ES-I3 (cell line): ENCODE measurements around the gene IRF3.
A peak's percentile ranks its signal among the peaks of the same experiment; 100 is the strongest.
"Not testable (repeated sequence)": the region's sequence is repeated elsewhere in the genome, so short reads cannot be mapped to it uniquely, and the experiment has no call there.

Source experiments
- H3K36me3 ChIP-seq: 2 replicates; pipeline ENCODE4 v1.6.1; 2013; ENCODE audit warnings: mild to moderate bottlenecking, low read length, control low read depth, moderate library complexity; ENCODE audit not compliant: insufficient read depth
- H3K4me1 ChIP-seq: 2 replicates; pipeline ENCODE4 v1.6.1; 2013; ENCODE audit warnings: mild to moderate bottlenecking, control low read depth, low read length; ENCODE audit not compliant: insufficient read depth
- H3K9ac ChIP-seq: 2 replicates; pipeline ENCODE4 v1.6.1; 2013; ENCODE audit warnings: low read depth, mild to moderate bottlenecking, low read length, moderate library complexity
- H3K9me3 ChIP-seq: 2 replicates; pipeline ENCODE4 v1.6.1; 2013; ENCODE audit warnings: mild to moderate bottlenecking, low read length, moderate library complexity; ENCODE audit not compliant: control insufficient read depth, insufficient read depth

IRF3 gene

DNA sequence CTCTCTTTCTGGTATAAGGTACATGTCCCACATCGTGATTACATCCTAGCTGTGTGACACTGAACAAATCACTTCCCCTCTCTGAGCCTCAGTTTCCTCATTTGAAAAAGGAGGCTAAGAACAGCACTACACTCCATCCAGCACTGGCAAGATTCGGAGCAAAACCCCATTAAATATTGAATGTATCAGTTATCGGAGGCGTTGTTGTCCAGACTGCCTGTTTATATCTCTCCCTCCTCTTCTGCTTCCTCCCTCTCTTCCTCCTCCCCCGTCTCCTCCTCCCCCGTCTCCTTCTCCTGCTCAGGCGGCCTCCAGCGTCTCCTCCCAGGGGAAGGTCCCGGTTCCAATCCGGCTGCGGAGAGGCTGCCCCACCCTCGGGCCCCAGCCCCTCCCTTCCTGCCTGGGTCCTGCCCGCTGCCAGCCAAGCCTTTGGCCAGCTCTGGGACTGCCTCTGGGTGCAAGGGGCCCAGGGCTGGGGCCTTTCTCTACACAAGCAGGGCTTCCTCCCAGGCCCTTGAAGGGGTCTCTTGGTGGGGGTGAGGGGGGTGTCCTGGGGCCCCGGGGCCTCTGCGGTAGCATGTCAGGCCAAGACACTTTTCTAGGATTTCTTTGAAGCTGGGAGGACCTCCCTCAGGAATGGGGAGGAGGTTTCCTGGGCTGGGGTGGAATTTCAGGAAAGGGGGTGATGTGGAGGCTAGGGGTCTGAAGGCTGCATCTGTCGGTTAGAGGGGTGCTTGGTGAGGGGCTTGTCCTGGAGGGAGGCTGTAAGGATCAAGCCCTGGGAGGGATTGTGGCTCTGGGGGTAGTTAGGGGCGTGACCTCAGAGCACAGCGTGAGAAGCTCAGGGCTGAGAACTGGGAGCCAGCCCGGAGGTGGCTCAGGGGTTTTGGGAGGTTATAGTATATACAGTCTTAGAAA is 27.6 kb downstream of the IRF3 start:
- Histone ChIP-seq H3K9ac (peak overlapping the region; percentile 69; the same call in 1 of the 2 replicates), H3K9me3 (no peaks in the 10 kb centered on the region), H3K4me1 (peaks cover 7% of the 10 kb centered on the region), H3K36me3 (no peaks in the 10 kb centered on the region)

DNA sequence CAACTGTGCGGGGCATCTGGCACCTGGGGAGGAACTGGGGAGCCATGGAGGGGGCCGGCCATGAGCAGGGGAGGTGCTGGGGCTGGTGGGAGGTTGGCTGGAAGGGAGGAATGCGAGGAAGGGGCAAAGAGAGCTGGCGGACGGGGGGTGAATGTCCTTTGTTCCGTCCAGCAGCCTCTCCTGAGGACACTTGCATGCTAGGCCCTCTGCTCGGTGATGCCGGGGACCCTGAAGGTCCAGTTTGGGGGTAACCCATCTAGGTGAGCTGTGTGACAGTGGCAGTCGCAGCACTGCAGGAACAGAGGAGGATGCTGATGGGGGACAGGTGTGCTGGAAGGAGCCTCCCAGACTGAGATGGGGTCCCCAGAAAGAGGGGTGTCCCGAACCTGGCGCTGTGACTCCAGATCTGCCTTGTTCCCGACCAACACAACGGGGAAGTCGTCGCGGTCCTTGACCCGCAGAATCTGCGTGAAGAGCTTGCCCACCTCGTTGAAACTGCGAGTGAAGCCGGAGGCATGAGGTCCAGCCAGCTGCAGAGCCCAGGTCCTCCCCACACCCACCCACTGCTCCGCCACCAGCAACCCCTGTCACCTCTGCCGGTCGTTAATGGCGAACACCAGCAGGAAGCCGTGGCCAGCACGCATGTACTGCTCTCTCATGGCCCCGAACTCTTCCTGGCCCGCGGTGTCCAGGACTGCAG is 29.3 kb downstream of the IRF3 start:
- no peak overlapping the region for H3K9ac ChIP-seq
- H3K36me3 ChIP-seq, result no peaks in the 10 kb centered on the region
- H3K4me1 ChIP-seq, result peaks cover 3% of the 10 kb centered on the region; the same call in 1 of the 2 replicates

DNA sequence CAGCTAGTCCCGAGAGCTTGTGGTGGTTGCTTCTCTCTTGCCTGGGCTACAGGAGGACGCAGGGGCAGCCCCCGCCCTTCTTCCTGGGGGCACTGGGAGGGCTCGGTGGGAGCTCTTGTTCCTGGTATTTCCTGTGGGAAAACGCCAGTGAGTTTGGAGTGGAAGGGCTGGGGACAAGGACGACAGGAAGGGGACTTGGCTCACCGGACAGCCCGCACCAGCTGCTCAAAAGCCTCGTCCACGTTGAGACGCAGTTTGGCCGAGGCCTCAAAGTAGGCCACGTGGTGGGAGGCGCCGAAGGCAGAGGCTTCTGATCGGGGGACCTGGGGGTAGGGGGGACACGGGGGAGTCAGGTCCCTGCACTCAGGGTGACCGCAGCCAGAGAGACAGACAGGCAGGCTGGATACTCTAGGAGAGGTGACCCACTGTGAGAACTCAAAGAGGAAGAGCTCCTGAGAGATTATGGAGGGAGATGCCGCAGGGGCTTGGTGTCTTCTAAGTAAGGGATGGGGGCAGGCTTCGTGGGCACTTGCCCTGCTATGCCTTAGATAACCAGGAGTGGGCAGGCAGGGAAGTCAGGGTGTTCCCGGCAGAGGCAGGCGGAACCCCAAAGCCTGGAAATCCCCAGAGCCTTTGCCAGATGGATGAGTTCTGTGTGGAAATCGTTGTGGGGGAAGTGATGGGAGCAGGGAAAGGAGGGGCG is 30.0 kb downstream of the IRF3 start:
- Histone ChIP-seq H3K4me1 (peaks cover 3% of the 10 kb centered on the region; the same call in 1 of the 2 replicates), H3K36me3 (no peaks in the 10 kb centered on the region), H3K9me3 (no peaks in the 10 kb centered on the region), H3K9ac (no peak overlapping the region)

More for the DNA sequence above, 29.3 kb downstream of the IRF3 start:
- no peaks in the 10 kb centered on the region for H3K9me3 ChIP-seq

DNA sequence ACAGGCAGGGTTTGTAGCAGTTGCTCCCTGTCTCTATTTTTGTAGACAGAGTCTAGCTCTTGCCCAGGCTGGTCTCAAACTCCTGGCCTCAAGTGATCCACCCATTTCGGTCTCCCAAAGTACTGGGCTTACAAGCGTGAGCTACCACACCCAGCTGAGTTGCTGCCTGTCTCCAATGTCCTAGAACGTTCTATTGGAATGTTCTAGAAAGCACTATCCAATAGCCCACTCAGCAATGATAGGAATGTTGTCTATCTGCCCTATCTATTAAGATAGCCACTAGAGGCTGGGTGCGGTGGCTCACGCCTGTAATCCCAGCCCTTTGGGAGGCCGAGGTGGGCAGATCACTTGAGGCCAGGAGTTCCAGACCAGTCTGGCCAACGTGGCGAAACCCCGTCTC is 32.4 kb downstream of the IRF3 start:
- not testable (repeated sequence) for H3K9ac ChIP-seq

DNA sequence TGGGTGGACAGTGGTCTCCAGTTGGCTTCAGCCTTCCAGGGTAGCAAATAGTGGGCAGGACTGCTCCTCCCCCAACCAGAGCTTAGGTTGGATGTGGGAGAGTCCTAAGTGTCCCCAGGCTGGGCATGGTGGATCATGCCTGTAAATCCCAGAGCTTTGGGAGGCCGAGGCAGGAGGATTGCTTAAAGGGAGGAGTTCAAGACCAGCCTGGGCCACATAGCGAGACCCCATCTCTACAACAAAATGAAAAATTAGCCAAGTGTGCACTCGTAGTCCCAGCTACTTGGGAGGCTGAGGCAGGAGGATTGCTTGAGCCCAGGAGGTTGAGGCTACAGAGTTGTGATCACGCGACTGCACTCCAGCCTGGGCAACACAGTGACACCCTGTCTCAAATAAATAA is 33.1 kb downstream of the IRF3 start:
- no peak overlapping the region for H3K9ac ChIP-seq
- H3K4me1 ChIP-seq, result peaks cover 3% of the 10 kb centered on the region; the same call in 1 of the 2 replicates
- no peaks in the 10 kb centered on the region for H3K9me3 ChIP-seq
- H3K36me3 ChIP-seq, result no peaks in the 10 kb centered on the region

More for the DNA sequence above, 32.4 kb downstream of the IRF3 start:
- H3K4me1 ChIP-seq, H3K36me3 ChIP-seq, H3K9me3 ChIP-seq: not testable (repeated sequence)

DNA sequence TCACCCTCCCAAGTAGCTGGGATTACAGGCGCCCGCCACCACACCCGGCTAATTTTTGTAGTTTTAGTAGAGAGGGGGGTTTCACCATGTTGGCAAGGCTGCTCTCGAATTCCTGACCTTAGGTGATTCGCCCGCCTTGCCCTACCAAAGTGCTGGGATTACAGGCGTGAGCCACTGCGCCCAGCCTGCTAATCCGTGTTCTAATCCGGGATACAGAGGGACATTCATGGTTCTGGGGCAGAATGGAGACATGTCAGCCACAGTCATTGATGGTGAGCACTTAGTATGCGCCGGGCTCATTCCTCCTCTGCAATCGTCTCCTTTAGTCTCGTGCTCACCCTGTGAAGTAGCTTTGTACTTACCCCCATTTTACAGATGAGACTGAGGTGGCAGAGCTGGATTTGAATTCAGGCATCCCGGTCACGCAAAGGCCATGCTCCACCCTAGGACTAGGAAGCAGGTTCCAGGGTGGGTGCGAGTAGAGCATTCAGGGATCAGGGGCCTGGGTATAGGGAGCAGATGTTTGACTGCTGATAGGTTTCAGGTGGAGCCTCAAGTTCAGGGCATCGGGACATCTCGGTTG is 34.0 kb downstream of the IRF3 start:
- Histone ChIP-seq H3K4me1 (peaks cover 3% of the 10 kb centered on the region; the same call in 1 of the 2 replicates), H3K9ac (no peak overlapping the region), H3K9me3 (no peaks in the 10 kb centered on the region), H3K36me3 (peaks cover 3% of the 10 kb centered on the region; the same call in 1 of the 2 replicates)

DNA sequence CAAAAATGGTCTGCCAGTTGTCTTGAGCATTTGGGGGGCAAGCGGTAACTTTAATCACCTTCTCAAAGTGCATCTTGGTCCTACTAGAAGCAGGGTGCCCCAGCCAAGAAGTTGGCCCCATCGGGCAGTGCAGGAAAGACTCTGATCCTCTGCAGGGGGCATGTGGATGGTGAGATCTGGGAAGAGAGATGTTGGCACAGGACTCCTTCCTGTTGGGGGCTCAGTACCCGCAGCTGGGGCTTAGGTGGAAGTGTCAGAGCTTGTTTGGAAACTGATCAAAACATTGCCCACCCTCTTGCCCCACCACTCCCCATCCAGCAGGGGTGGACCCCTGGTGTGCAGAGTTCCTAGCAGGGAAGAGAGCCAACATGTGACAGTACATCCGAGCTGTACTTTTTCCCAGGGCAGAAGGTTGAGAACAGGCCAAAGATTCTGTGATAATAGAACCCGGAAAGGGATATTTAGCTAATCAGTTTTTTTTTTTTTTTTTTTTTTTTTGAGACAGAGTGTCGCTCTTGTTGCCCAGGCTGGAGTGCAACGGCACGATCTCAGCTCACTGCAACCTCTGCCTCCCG is 34.6 kb downstream of the IRF3 start:
- peaks cover 3% of the 10 kb centered on the region; the same call in 1 of the 2 replicates for H3K36me3 ChIP-seq
- H3K9ac ChIP-seq, result no peak overlapping the region
- no peaks in the 10 kb centered on the region for H3K9me3 ChIP-seq
- H3K4me1 ChIP-seq, result no peaks in the 10 kb centered on the region; the same call in 1 of the 2 replicates

DNA sequence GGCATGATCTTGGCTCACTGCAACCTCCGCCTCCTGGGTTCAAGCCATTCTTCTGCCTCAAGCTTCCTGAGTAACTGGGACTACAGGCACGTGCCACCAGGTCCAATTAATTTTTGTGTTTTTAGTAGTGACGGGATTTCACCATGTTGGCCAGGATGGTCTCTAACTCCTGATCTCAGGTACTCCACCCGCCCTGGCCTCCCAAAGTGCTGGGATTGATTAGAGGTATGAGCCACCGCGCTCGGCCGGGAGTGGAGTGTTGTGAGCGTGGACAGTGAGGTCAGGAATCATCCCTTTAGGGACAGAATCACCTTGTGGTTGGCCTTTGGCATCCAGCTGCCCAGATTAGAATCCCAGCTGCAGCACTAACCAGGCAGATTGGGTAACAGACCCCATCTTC is 36.0 kb downstream of the IRF3 start:
- peaks cover 3% of the 10 kb centered on the region for H3K36me3 ChIP-seq
- H3K9me3 ChIP-seq, result no peaks in the 10 kb centered on the region
- no peak overlapping the region for H3K9ac ChIP-seq
- H3K4me1 ChIP-seq, result no peaks in the 10 kb centered on the region

DNA sequence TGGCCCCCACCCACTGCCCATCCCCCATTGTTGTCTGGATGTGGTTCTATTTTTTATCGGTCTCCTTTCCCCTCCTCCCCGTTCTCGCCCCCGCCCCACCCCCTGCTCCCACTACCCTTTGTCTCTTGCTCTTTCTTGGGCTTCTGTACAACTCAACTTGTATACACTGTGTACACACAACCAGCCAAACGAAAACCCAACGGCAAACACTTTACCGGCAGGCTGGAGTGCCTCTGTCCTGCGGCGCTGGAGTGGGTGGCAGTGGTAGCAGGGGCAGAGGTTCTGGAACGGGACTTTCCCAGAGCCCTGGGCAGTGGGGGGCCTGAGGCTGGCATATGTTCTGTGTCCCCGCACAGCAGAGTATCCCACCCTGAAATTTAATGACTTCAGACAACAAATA is 39.4 kb downstream of the IRF3 start:
- Histone ChIP-seq H3K36me3 (peaks cover 3% of the 10 kb centered on the region), H3K9ac (no peak overlapping the region), H3K9me3 (no peaks in the 10 kb centered on the region), H3K4me1 (no peaks in the 10 kb centered on the region)

DNA sequence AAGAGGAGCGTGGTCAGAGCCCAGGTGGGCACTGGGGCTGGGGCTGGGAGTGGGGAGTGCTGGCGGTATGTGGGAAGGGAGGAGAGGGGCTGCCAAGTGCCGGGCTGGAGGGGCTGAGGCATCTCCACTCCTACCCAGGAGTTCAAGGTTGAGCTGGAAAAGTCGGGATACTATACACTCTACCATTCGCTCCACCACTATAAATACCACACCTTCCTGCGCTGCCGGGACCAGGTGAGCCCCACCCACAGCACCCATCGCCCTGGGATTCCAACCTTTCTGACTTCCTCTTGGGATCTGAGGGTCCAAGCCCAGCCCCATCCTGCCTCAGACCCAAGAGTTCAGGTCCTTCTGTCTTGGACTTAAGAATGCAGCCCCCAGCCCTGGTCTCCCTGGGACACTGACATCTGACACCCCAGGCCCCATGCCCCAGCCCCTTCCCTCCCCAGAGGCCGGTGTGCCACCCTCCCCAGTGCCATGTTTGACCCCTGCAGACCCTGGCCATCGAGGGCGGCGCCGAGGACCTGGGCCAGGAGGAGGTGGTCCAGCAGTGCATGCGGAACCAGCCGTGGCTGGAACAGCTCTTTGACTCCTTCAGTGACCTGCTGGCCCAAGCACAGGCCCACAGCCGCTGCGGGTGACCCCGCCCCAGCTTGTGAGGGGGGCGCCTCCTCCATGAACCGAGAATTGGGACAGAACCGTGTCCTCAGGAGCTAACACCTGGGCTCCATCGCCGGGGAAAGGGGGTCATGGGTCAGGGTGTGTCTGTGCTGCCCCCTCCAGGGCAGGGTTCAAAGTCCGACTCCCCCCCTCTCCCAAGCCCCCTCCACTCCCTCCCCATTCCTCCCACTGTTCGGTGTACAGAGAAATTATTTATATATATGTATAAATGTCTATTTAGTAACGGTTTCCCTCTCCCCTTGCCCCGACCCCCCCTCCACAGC is 40.4 kb downstream of the IRF3 start:
- Histone ChIP-seq H3K36me3 (peaks cover 3% of the 10 kb centered on the region), H3K4me1 (no peaks in the 10 kb centered on the region), H3K9ac (no peak overlapping the region), H3K9me3 (no peaks in the 10 kb centered on the region)

DNA sequence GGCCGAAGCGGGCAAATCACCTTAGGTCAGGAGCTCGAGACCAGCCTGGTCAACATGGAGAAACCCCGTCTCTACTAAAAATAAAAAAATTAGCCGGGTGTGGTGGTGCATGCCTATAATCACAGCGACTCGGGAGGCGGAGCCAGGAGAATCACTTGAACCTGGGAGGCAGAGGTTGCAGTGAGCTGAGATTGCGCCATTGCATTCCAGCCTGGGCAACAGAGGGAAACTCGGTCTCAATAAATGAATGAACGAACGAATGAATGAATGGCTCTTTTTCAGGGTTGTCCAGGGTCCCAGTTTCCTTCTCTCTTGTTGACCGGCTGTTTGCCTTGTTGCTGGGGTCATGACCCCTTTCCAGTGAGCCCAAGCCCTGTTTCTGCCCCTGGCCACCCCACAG is 47.8 kb downstream of the IRF3 start:
- H3K4me1 ChIP-seq, H3K9ac ChIP-seq, H3K9me3 ChIP-seq: not testable (repeated sequence)
- H3K36me3 ChIP-seq, result peaks cover 14% of the 10 kb centered on the region

DNA sequence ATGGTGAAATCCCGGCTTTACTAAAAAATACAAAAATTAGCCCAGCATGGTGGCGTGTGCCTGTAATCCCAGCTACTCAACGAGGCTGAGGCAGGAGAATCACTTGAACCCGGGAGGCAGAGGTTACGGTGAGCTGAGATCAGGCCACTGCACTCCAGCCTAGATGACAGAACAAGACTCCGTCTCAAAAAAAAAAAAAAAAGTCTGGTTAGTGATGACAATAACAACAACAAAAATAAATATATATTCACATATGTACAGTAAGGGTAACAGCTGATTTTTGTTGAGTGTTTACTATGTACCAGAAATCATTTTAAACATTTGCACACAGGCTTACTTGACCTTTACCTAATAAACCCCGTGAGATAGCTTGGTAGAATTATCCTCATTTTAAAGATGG is 48.7 kb downstream of the IRF3 start:
- Histone ChIP-seq H3K4me1 (no peaks in the 10 kb centered on the region; the same call in 1 of the 2 replicates), H3K9ac (no peak overlapping the region), H3K36me3 (peaks cover 14% of the 10 kb centered on the region), H3K9me3 (no peaks in the 10 kb centered on the region)

DNA sequence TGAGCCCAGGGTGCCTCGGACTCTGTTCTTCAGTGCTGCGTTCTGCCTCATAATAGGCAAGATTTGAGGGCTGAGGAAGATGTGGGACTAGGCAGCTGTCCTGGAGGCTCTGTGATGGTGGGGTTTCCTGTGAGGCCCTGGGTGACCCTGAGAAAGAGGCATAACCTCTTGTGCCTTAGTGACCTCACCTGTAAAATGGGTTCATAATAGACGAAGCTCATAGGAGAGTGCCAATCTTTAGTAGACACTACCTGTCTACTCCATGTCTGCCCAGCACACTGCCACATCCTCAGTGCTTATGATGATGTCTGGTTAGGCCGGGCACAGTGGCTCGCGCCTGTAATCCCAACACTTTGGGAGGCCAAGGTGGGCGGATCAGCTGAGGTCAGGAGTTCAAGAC is 49.1 kb downstream of the IRF3 start:
- H3K9ac ChIP-seq, result no peak overlapping the region
- no peaks in the 10 kb centered on the region; the same call in 1 of the 2 replicates for H3K4me1 ChIP-seq
- H3K9me3 ChIP-seq, result no peaks in the 10 kb centered on the region
- H3K36me3 ChIP-seq, result peaks cover 14% of the 10 kb centered on the region
